ENCODE measurements around the gene VILL. TPM values are rescaled to one million over a fixed set of nuclear protein-coding genes. Genes with fewer than 3 reads are reported as not detected.

Gene VILL
- total and polyA plus RNA-seq, 2 experiments from 2014 or later, result 0.75 to 3.4 TPM

- TF ChIP-seq CTCF (IDR thresholded peaks at IDR 0.05; ENCODE audit: low read depth, low read length), result no peak
- no peaks in the 10 kb centered on the region for H3K36me3 ChIP-seq
- peaks cover 20% of the 10 kb centered on the region for H3K27me3 ChIP-seq
- no peaks in the 10 kb centered on the region for H3K9me3 ChIP-seq (ENCODE audit: low read depth)
- DNase-seq (ENCODE audit: low read depth in 1 of 2, low spot score in 1 of 2), result peak in 1 of 2 donors; percentile 39
- H3K4me1 ChIP-seq (ENCODE audit: low read depth), result peaks cover 5% of the 10 kb centered on the region
- H3K27ac ChIP-seq, result no peak overlapping the region
- H3K4me3 ChIP-seq, result peak overlapping the region; percentile 46
These were observed 38.2 kb downstream of the VILL start for GRCh38 chr3:38028621-38029361.

GRCh38 chr3:38029400-38030125, 39.0 kb downstream of the VILL start, which contains the start of gene PLCD1:
Gene PLCD1, minus strand, starts transcription at chr3:38029642. Its CDS starts 103 bp downstream, at chr3:38029539.
- peaks cover 20% of the 10 kb centered on the region for H3K27me3 ChIP-seq
- H3K27ac ChIP-seq, result no peak within 1 kb of the TSS
- peak; percentile 80 to 85 for DNase-seq (ENCODE audit: low read depth in 1 of 2, low spot score in 1 of 2)

GRCh38 chr3:38030126-38031021, 39.8 kb downstream of the VILL start:
- Histone ChIP-seq H3K27ac (no peak overlapping the region), H3K27me3 (peaks cover 20% of the 10 kb centered on the region), H3K4me3 (peak overlapping the region; percentile 46), H3K36me3 (no peaks in the 10 kb centered on the region), H3K9me3 (ENCODE audit: low read depth) (no peaks in the 10 kb centered on the region), H3K4me1 (ENCODE audit: low read depth) (peaks cover 5% of the 10 kb centered on the region)
- DNase-seq (ENCODE audit: low read depth in 1 of 2, low spot score in 1 of 2), result no peak
- TF ChIP-seq CTCF (IDR thresholded peaks at IDR 0.05; ENCODE audit: low read depth, low read length), result no peak

More at GRCh38 chr3:38029400-38030125, 39.0 kb downstream of the VILL start, which contains the start of gene PLCD1:
- H3K4me1 ChIP-seq (ENCODE audit: low read depth), result peaks cover 5% of the 10 kb centered on the region
- no peaks in the 10 kb centered on the region for H3K36me3 ChIP-seq
- H3K4me3 ChIP-seq, result peak within 1 kb of the TSS; percentile 46
- no peaks in the 10 kb centered on the region for H3K9me3 ChIP-seq (ENCODE audit: low read depth)
- no peak for TF ChIP-seq CTCF (IDR thresholded peaks at IDR 0.05; ENCODE audit: low read depth, low read length)

GRCh38 chr3:38031022-38031994, 40.7 kb downstream of the VILL start:
- Histone ChIP-seq H3K27me3 (peaks cover 20% of the 10 kb centered on the region), H3K9me3 (ENCODE audit: low read depth) (no peaks in the 10 kb centered on the region), H3K4me1 (ENCODE audit: low read depth) (peaks cover 5% of the 10 kb centered on the region), H3K4me3 (no peak overlapping the region), H3K27ac (no peak overlapping the region), H3K36me3 (no peaks in the 10 kb centered on the region)
- DNase-seq (ENCODE audit: low read depth in 1 of 2, low spot score in 1 of 2), result peak in 1 of 2 donors; percentile 10
- TF ChIP-seq CTCF (IDR thresholded peaks at IDR 0.05; ENCODE audit: low read depth, low read length), result no peak
